Measurements from ENCODE around the gene ACADL. TPM values are rescaled to one million over a fixed set of nuclear protein-coding genes. Genes with fewer than 3 reads are reported as not detected.

The ACADL gene
- polyA plus RNA-seq, 3 donors from 2014 or later = not detected

DNA sequence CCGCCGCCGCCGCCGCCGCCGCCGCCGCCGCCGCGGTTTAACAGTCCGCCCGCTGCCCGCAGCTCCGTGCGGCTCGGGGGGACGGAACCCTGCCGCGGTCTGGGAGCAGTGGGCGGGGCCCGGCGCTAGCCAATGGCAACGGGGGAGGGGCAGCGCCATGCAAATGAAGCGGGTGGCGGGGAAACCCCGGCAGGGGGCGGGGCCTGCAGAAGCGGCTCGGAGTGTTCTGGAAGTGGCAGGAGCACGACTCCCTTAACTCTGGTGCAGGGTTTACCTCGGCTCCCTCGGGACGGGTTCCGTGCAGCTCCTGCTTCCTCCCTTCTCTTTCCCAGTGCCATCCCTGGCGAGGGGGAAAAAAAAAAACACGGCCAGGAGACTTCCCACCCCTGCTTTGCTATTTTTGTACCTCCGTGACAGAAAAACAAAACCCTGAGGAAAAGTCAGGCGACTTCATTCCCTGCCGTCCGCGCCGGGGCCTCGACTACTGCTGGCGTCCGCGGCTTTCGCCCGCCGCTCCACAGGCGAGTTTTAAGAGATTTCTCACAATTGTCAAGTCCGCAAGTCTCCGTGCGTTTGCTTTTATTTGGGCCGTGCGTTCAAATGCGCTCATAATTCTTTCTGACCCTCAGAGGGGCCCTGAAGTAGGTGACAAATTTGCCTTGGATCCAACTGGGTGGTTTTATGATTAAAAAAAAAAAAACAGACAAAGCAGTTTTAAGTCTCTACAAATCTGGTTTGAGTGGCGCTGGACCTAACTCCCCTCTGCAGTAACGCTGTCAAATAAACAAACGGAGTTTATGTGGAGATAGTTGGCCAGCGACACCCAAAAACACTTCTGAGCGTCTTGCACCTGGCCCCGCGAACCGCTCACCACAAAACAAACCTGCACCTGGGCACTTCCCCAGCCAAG is 53.7 kb downstream of the ACADL start, which contains the start of gene KANSL1L:
KANSL1L (minus strand) TSS at position 101 of the 910 bp plus-strand sequence. CDS start 16,827 bp downstream, outside the sequence.
- peaks cover 19 to 24% (median 23%) of the 10 kb centered on the region in 3 donors for H3K27me3 Mint-ChIP-seq (ENCODE audit: low read depth in 3 of 3)
- no peaks in the 10 kb centered on the region for H3K9me3 Mint-ChIP-seq
- H3K36me3 Mint-ChIP-seq = no peaks in the 10 kb centered on the region
- peak within 1 kb of the TSS; percentile 92 to 98 (median 97) for H3K27ac Mint-ChIP-seq
- peaks cover 18 to 26% of the 10 kb centered on the region in 2 donors for H3K4me1 Mint-ChIP-seq
- peak; percentile 95 to 96 (median 95) for DNase-seq
- H3K4me3 Mint-ChIP-seq = peak within 1 kb of the TSS; percentile 97 to 100 (median 99)

DNA sequence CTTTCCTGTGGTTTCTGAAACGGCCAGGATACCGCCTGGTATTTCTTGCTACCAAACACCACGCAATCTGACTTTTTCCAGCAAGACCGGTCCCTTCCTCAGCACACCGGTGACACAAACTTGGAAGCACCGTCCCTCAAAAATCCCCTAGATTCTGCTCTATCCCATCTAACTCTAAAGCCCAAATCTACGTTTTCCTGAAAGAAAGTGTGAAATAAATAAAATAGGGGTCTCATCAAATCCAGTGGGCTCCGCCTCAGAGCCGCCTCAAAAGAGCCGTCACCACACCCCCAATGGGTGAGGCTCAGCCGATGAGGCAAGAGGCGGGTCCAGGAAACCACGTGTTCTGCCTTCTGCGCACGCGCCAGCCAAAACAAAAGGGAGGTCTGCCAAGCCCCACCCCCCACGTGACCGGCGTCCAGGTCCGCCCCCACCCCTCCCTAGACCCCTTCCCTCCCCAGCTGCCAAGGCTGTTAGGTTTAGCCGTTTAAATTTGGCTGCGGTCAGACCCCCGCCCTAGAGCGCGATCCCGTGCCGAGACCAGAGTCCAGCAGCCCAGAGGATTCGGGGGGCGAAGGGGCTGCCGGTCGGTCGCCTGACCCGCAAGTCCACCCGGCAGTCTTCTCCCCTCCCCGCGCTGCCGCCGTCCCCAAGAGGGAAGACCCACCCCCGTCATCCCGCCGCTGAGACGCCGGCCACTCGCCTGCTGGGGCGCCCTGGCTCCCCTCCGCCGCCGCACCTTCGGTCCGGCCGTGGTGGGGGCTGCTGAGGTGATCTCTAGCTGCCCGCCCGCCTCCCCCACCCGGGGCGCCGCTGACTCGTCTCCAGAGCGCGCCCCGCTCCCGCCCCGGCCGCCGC is 54.6 kb downstream of the ACADL start:
- peaks cover 18 to 24% (median 21%) of the 10 kb centered on the region in 3 donors for H3K27me3 Mint-ChIP-seq (ENCODE audit: low read depth in 3 of 3)
- H3K9me3 Mint-ChIP-seq = no peaks in the 10 kb centered on the region
- H3K27ac Mint-ChIP-seq = peak overlapping the region; percentile 92 to 98 (median 97)
- peaks cover 18 to 26% of the 10 kb centered on the region in 2 donors for H3K4me1 Mint-ChIP-seq
- DNase-seq = peak; percentile 95
- H3K36me3 Mint-ChIP-seq = no peaks in the 10 kb centered on the region
- H3K4me3 Mint-ChIP-seq = peak overlapping the region; percentile 97 to 100 (median 99)

DNA sequence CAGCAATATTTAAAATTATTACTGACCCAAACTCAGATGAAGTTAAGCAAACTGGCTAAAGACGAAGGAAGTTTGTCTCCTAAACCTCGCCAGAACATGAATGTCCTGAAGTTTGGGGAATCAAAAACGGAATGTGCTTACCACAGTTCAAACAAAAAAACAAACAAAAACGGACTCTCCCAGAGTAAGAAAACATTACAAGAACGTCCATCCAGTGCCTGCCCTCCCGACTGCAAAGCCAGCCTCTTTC is 55.1 kb downstream of the ACADL start:
- Mint-ChIP-seq H3K27ac (peak overlapping the region; percentile 92 to 98 (median 97)), H3K27me3 (ENCODE audit: low read depth in 3 of 3) (peaks cover 17 to 24% (median 20%) of the 10 kb centered on the region in 3 donors), H3K9me3 (no peaks in the 10 kb centered on the region), H3K36me3 (no peaks in the 10 kb centered on the region), H3K4me3 (peak overlapping the region; percentile 97 to 100 (median 99)), H3K4me1 (peaks cover 18 to 26% of the 10 kb centered on the region in 2 donors)
- DNase-seq = peak in 1 of 3 donors; percentile 12

DNA sequence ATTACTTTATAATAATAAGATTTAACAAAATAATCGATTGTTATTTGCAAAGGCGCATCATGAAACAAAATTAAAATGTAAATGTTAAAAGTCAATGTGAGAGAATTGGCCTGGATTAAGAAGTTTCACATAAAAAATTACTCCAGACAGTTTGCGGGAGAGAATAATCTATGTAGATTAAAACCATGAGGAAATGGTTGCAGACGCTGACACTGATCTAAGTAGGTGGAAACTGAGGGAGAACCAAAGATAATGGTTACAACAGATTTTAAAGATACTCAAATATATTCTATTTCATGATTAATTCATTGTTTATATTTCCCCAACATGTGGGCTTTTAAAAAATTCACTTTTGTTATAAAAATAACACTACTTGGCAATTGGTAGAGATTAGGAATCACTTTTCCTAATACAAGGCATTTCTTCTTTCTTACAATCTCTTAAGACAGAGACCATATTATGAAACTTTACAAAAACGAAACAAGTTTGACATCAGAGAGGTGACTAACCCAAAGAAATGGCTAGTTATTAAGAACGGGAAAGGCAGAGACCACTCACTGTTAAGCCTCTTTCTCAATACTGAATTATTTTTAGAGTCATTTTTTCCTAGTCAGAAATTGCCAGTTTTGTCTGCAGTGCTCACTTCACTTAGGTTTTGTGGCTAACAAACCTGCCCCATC is 55.6 kb downstream of the ACADL start:
- peak in 2 of 3 donors; percentile 15 to 20 for DNase-seq
- peak overlapping the region; percentile 92 to 98 (median 97) for H3K27ac Mint-ChIP-seq
- H3K4me1 Mint-ChIP-seq = peaks cover 18 to 26% of the 10 kb centered on the region in 2 donors
- no peaks in the 10 kb centered on the region for H3K36me3 Mint-ChIP-seq
- H3K4me3 Mint-ChIP-seq = peak overlapping the region; percentile 97 to 100 (median 99)
- no peaks in the 10 kb centered on the region for H3K9me3 Mint-ChIP-seq
- H3K27me3 Mint-ChIP-seq (ENCODE audit: low read depth in 3 of 3) = peaks cover 17 to 24% (median 20%) of the 10 kb centered on the region in 3 donors

DNA sequence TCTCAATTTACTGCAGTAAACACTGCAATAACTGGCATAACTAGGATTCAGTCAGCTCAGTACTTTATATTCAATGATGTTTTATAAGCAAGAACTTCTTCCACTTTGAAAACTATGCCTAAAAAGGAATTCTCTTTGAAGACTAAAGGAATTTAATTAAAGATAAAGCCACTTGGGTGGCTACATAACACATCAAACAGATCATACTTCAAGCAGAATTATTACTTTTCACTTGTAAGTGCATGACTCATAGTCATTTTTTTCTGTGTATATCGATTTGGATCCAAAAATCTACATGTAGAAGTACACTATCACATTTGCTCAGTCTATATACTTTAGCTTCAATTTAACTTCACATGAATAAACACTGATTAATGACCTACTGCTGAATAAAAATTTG is 58.0 kb downstream of the ACADL start:
- Mint-ChIP-seq H3K36me3 (no peaks in the 10 kb centered on the region), H3K27ac (no peak overlapping the region), H3K4me1 (peaks cover 18 to 25% of the 10 kb centered on the region in 2 donors), H3K9me3 (no peaks in the 10 kb centered on the region), H3K27me3 (ENCODE audit: low read depth in 3 of 3) (peaks cover 16 to 28% (median 24%) of the 10 kb centered on the region in 3 donors), H3K4me3 (no peak overlapping the region)
- DNase-seq = no peak

DNA sequence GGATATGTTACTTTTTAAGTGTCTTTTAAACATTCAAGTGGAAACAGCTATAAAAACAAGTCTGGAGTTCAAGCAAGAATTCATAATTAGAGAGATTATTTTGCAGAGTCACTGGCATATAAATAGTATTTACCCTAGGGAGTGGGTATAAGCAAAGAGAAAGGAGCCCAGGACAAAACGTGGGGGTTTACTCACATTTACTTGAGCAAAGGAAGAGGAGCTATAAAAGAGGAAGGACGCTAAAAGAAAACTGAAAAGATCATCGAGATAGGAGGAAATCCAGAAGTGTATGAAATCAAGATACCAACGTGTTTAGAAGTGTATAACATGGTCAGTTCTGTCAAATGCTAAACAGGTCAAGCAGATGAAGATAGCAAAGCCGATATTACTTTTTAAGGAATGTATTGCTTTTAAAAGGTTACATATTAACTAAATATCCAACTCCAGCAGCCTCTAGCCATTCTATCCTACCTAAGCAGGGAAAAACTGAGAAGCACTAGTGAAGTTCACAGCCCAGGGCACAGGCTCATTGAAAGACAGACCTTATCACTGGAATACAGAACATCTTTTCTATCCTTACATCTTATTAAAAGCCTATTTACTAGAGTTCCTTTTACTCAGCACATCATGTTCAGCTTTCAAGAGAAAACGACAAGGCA is 62.7 kb downstream of the ACADL start:
- H3K27ac Mint-ChIP-seq = no peak overlapping the region
- H3K4me3 Mint-ChIP-seq = no peak overlapping the region
- H3K4me1 Mint-ChIP-seq = no peaks in the 10 kb centered on the region
- no peak for DNase-seq
- H3K9me3 Mint-ChIP-seq = no peaks in the 10 kb centered on the region
- no peaks in the 10 kb centered on the region for H3K36me3 Mint-ChIP-seq
- H3K27me3 Mint-ChIP-seq (ENCODE audit: low read depth in 3 of 3) = peaks cover 0 to 8% (median 0%) of the 10 kb centered on the region in 3 donors

DNA sequence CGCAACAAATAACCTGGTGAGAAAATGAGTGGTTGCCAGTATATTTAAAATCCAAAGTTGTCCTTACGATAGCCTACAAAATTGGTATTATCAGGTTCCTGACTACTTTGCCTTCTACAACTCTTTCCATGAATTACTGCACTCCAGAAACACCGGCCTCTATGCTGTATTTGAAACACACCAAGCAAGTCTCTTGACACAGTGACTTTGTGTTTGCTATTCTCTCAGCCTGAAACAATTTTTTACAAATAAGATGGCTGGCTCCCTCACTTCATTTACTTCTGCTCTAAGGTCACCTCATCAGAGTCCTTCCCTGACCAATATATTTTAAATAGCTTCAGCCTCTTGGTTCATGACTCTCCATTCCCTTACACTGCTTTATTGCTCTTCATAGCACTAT is 66.2 kb downstream of the ACADL start:
- H3K9me3 Mint-ChIP-seq = no peaks in the 10 kb centered on the region
- H3K36me3 Mint-ChIP-seq = peaks cover 4 to 5% (median 4%) of the 10 kb centered on the region in 3 donors
- no peak overlapping the region for H3K4me3 Mint-ChIP-seq
- H3K4me1 Mint-ChIP-seq = no peaks in the 10 kb centered on the region
- DNase-seq = no peak
- peaks cover 0 to 8% (median 0%) of the 10 kb centered on the region in 3 donors for H3K27me3 Mint-ChIP-seq (ENCODE audit: low read depth in 3 of 3)
- H3K27ac Mint-ChIP-seq = no peak overlapping the region

DNA sequence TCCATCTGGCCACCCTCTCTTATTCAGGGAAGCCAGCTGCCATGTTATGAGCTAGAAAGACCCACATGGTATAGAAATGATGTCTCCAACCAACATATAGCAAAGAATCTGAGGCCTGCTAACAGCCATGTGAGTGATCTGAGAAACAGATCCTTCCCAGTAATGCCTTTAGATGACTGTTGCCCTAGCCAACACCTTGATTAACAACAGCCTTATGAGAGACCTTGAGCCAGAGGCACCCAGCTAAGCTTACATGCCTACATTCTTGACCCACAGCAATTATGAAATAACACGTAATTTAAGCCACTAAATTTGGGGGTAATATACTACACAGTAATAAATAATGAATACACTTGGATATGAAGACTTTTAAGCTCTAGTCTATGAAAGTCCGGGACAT is 67.0 kb downstream of the ACADL start:
- Mint-ChIP-seq H3K9me3 (no peaks in the 10 kb centered on the region), H3K27me3 (ENCODE audit: low read depth in 3 of 3) (peaks cover 0 to 8% (median 0%) of the 10 kb centered on the region in 3 donors), H3K27ac (no peak overlapping the region)

DNA sequence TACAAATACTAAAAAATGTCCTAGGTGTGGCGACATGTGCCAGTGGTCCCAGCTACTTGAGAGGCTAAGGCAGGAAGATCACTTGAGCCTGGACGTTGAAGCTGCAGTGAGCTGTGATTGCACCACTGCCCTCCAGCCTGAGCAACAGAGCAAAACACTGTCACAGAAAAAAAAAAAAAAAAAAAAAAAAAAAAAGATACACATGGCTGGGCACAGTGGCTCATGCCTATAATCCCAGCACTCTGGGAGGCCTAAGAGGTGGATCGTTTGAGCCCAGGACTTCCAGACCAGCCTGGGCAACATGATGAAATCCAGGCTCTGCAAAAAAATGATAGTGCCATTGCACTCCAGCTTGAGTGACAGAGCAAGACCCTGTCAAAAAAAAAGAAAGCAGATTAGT is 67.7 kb downstream of the ACADL start:
- Mint-ChIP-seq H3K9me3 (no peaks in the 10 kb centered on the region), H3K4me1 (no peaks in the 10 kb centered on the region), H3K36me3 (peaks cover 5 to 10% (median 8%) of the 10 kb centered on the region in 3 donors), H3K27me3 (ENCODE audit: low read depth in 3 of 3) (peaks cover 0 to 3% (median 0%) of the 10 kb centered on the region in 3 donors), H3K4me3 (no peak overlapping the region), H3K27ac (no peak overlapping the region)
- no peak for DNase-seq

More for the DNA sequence above, 67.0 kb downstream of the ACADL start:
- Mint-ChIP-seq H3K4me3 (no peak overlapping the region), H3K36me3 (peaks cover 5 to 10% (median 8%) of the 10 kb centered on the region in 3 donors), H3K4me1 (no peaks in the 10 kb centered on the region)
- no peak for DNase-seq

DNA sequence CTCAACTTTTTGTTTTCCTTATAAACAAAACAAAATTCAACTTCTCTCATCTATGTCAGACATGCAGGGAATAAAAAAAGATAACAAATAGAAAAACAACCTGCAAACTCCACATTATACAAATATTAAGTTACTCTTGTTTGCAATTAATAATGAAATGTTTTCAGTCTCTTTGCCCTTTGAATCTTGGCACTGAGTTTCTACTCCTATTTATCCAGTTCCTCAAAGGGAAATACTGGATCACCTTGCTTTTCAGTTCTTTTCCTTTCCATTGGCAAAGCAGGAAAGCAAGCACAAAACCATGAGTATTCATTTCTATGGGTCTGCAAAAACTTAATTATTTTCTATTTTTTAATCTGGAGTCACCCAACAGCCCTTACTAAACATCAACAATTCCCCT is 77.6 kb downstream of the ACADL start:
- Mint-ChIP-seq H3K27me3 (ENCODE audit: low read depth in 3 of 3) (peaks cover 0 to 5% (median 0%) of the 10 kb centered on the region in 3 donors), H3K4me3 (no peak overlapping the region), H3K9me3 (peaks cover 0 to 5% (median 0%) of the 10 kb centered on the region in 6 donors), H3K36me3 (peaks cover 25 to 35% (median 35%) of the 10 kb centered on the region in 3 donors), H3K27ac (no peak overlapping the region), H3K4me1 (no peaks in the 10 kb centered on the region)
- DNase-seq = no peak

All from immature natural killer cell (primary cell).